ENCODE data around the gene GLOD5. TPM values are rescaled to one million over a fixed set of nuclear protein-coding genes. Genes with fewer than 3 reads are reported as not detected.

Gene GLOD5
- total RNA-seq, 4 donors from 2014 or later: not detected

GRCh38 chrX:48720577-48721250 is 40.8 kb upstream of the GLOD5 start:
- no peak for TF ChIP-seq CTCF (IDR thresholded peaks at IDR 0.05; ENCODE audit: low read depth)

- TF ChIP-seq CTCF (IDR thresholded peaks at IDR 0.05; ENCODE audit: low read depth): no peak
Observed at GRCh38 chrX:48721916-48722315, 39.6 kb upstream of the GLOD5 start.

GRCh38 chrX:48726596-48726995 is 35.0 kb upstream of the GLOD5 start:
- TF ChIP-seq CTCF (IDR thresholded peaks at IDR 0.05; ENCODE audit: low read depth): no peak

- TF ChIP-seq CTCF (IDR thresholded peaks at IDR 0.05; ENCODE audit: low read depth): no peak
Observed at GRCh38 chrX:48728653-48729052, 32.9 kb upstream of the GLOD5 start.

GRCh38 chrX:48736303-48736702 is 25.2 kb upstream of the GLOD5 start:
- TF ChIP-seq CTCF (IDR thresholded peaks at IDR 0.05; ENCODE audit: low read depth): no peak

- no peak for TF ChIP-seq CTCF (IDR thresholded peaks at IDR 0.05; ENCODE audit: low read depth)
Observed at GRCh38 chrX:48736878-48737212, 24.7 kb upstream of the GLOD5 start.

GRCh38 chrX:48737213-48737938 is 24.2 kb upstream of the GLOD5 start:
- no peak for TF ChIP-seq CTCF (IDR thresholded peaks at IDR 0.05; ENCODE audit: low read depth)
